ENCODE data around the gene KCNE3. TPM values are rescaled to one million over a fixed set of nuclear protein-coding genes. Genes with fewer than 3 reads are reported as not detected.

KCNE3 gene
- total and polyA plus RNA-seq, 8 donors, result 3.6 to 35.1 (median 10.6) TPM

- TF ChIP-seq EP300 (IDR thresholded peaks at IDR 0.05), result no peak
- Histone ChIP-seq H3K27ac (no peak overlapping the region), H3K36me3 (peaks cover 0 to 1% (median under 1%) of the 10 kb centered on the region in 4 donors), H3K4me1 (no peaks in the 10 kb centered on the region), H3K27me3 (no peaks in the 10 kb centered on the region), H3K9me3 (no peaks in the 10 kb centered on the region), H3K4me3 (no peak overlapping the region)
- intact Hi-C loops (cut with DNase I; ENCODE audit: low total_unique reads), result no loop called here
- no peak for DNase-seq
- 82 to 91% (median 84%) methylated on average over 2 of the region's 2 CpGs for WGBS, 5 donors
Measured at GRCh38 chr11:74485868-74486267, 18.5 kb upstream of the KCNE3 start.

- no peaks in the 10 kb centered on the region for H3K36me3 ChIP-seq
- TF ChIP-seq POLR2AphosphoS5 (IDR thresholded peaks at IDR 0.05) (no peak), POLR2A (IDR thresholded peaks at IDR 0.05) (no peak), CTCF (IDR thresholded peaks at IDR 0.05) (no peak)
- H3K27ac ChIP-seq, result no peak overlapping the region
- H3K9me3 ChIP-seq, result no peaks in the 10 kb centered on the region
- no peak for DNase-seq
- WGBS, 5 donors, result 48 to 61% (median 50%) methylated on average over 3 of the region's 3 CpGs
- H3K4me3 ChIP-seq, result no peak overlapping the region
- no peaks in the 10 kb centered on the region for H3K4me1 ChIP-seq
- H3K27me3 ChIP-seq, result no peaks in the 10 kb centered on the region
- intact Hi-C loops (cut with DNase I; ENCODE audit: low total_unique reads), result no loop called here
Measured at GRCh38 chr11:74480688-74481417, 13.5 kb upstream of the KCNE3 start.

- WGBS, 5 donors, result 27 to 59% (median 44%) methylated on average over 1 of the region's 1 CpG
Measured at GRCh38 chr11:74479732-74480123, 12.4 kb upstream of the KCNE3 start.

GRCh38 chr11:74478877-74479731 lies 11.8 kb upstream of the KCNE3 start:
- TF ChIP-seq CTCF (IDR thresholded peaks at IDR 0.05) (no peak), POLR2AphosphoS5 (IDR thresholded peaks at IDR 0.05) (no peak), POLR2A (IDR thresholded peaks at IDR 0.05) (no peak), EP300 (IDR thresholded peaks at IDR 0.05) (no peak)
- Histone ChIP-seq H3K9me3 (no peaks in the 10 kb centered on the region), H3K4me3 (no peak overlapping the region), H3K27me3 (no peaks in the 10 kb centered on the region), H3K36me3 (no peaks in the 10 kb centered on the region), H3K4me1 (no peaks in the 10 kb centered on the region), H3K27ac (no peak overlapping the region)
- intact Hi-C loops (cut with DNase I; ENCODE audit: low total_unique reads), result no loop called here
- 80 to 88% (median 85%) methylated on average over 9 to 10 of the region's 10 CpGs for WGBS, 5 donors
- no peak for DNase-seq

More at GRCh38 chr11:74479732-74480123, 12.4 kb upstream of the KCNE3 start:
- intact Hi-C loops (cut with DNase I; ENCODE audit: low total_unique reads), result no loop called here
- no peak for DNase-seq
- no peak for TF ChIP-seq POLR2AphosphoS5 (IDR thresholded peaks at IDR 0.05)
- TF ChIP-seq EP300 (IDR thresholded peaks at IDR 0.05), result no peak
- TF ChIP-seq CTCF (IDR thresholded peaks at IDR 0.05), result no peak
- TF ChIP-seq POLR2A (IDR thresholded peaks at IDR 0.05), result no peak
- Histone ChIP-seq H3K4me3 (no peak overlapping the region), H3K27ac (no peak overlapping the region), H3K27me3 (no peaks in the 10 kb centered on the region), H3K36me3 (no peaks in the 10 kb centered on the region), H3K9me3 (no peaks in the 10 kb centered on the region), H3K4me1 (no peaks in the 10 kb centered on the region)
